Bronchial epithelial cell (primary cell): ENCODE results near the gene CLDN14. TPM values are rescaled to one million over a fixed set of nuclear protein-coding genes. Genes with fewer than 3 reads are reported as not detected.
A peak's percentile ranks its signal among the peaks of the same experiment; 100 is the strongest.

Source experiments
- DNase-seq: peaks from one replicate; pipeline ENCODE4 v3.0.0-alpha.2; 2010; ENCODE audit warnings: low read depth
- FAIRE-seq: peaks from 2 replicates; lab custom pipeline; 2011; peaks lifted over from hg19 to GRCh38; lab: Jason Lieb, UNC
- H3K27me3 ChIP-seq: 2 replicates; pipeline ENCODE4 v1.5.1; 2011; ENCODE audit warnings: low read length; ENCODE audit not compliant: control insufficient read depth, insufficient read depth
- H3K36me3 ChIP-seq: 2 replicates; pipeline ENCODE4 v1.5.1; 2011; ENCODE audit warnings: low read length; ENCODE audit not compliant: control insufficient read depth, insufficient read depth
- H3K4me3 ChIP-seq: 2 replicates; pipeline ENCODE4 v1.5.1; 2011; ENCODE audit warnings: mild to moderate bottlenecking, low read depth, low read length, control low read depth
- CTCF ChIP-seq: IDR thresholded peaks from 2 replicates; pipeline ENCODE4 v1.5.1; 2011; ENCODE audit warnings: mild to moderate bottlenecking, moderate library complexity, low read length, control low read depth, inconsistent platforms; ENCODE audit not compliant: insufficient read depth, severe bottlenecking
- total RNA-seq: library from RNA; depleted of rRNA; stranded (reverse); fragments of >200 nt; gene quantifications from 2 replicates; pipeline ENCODE4 v1.2.1, GENCODE V29; 2014

Gene CLDN14
- total RNA-seq, 1 donor from 2014 or later, result not detected

GRCh38 chr21:36507397-36508018, 27.6 kb upstream of the CLDN14 start:
- Histone ChIP-seq H3K4me3 (no peak overlapping the region), H3K27me3 (no peaks in the 10 kb centered on the region), H3K36me3 (no peaks in the 10 kb centered on the region)
- FAIRE-seq (no peak), DNase-seq (peak; percentile 39)
- TF ChIP-seq CTCF, result no peak

GRCh38 chr21:36506482-36506881, 26.6 kb upstream of the CLDN14 start:
- H3K4me3 ChIP-seq, result no peak overlapping the region
- H3K36me3 ChIP-seq, result no peaks in the 10 kb centered on the region
- DNase-seq (no peak), FAIRE-seq (no peak)
- TF ChIP-seq CTCF, result no peak
- H3K27me3 ChIP-seq, result no peaks in the 10 kb centered on the region

GRCh38 chr21:36504067-36505058, 24.4 kb upstream of the CLDN14 start:
- no peaks in the 10 kb centered on the region for H3K36me3 ChIP-seq
- H3K27me3 ChIP-seq, result no peaks in the 10 kb centered on the region
- FAIRE-seq (no peak), DNase-seq (peak; percentile 42)
- H3K4me3 ChIP-seq, result no peak overlapping the region
- TF ChIP-seq CTCF, result peak; percentile 57

- H3K36me3 ChIP-seq, result no peaks in the 10 kb centered on the region
- no peak for FAIRE-seq
- H3K27me3 ChIP-seq, result no peaks in the 10 kb centered on the region
- TF ChIP-seq CTCF, result no peak
- no peak overlapping the region for H3K4me3 ChIP-seq
- DNase-seq, result no peak
These were observed 22.4 kb upstream of the CLDN14 start for GRCh38 chr21:36502365-36502764.

GRCh38 chr21:36501589-36501892, 21.6 kb upstream of the CLDN14 start:
- TF ChIP-seq CTCF, result no peak
- Histone ChIP-seq H3K36me3 (no peaks in the 10 kb centered on the region), H3K4me3 (no peak overlapping the region), H3K27me3 (no peaks in the 10 kb centered on the region)
- FAIRE-seq, result no peak
- no peak for DNase-seq
